DLD1 (cell line): ENCODE data around the gene TMEM74B.
"Not testable (repeated sequence)": the region's sequence is repeated elsewhere in the genome, so short reads cannot be mapped to it uniquely, and the experiment has no call there.

Experiments used
- in situ Hi-C: cut with HindIII; loops from 2 replicates; pipeline ENCODE4 v1.10.0; 2017; ENCODE audit warnings: low sequenced_read_pairs

The TMEM74B gene

DNA sequence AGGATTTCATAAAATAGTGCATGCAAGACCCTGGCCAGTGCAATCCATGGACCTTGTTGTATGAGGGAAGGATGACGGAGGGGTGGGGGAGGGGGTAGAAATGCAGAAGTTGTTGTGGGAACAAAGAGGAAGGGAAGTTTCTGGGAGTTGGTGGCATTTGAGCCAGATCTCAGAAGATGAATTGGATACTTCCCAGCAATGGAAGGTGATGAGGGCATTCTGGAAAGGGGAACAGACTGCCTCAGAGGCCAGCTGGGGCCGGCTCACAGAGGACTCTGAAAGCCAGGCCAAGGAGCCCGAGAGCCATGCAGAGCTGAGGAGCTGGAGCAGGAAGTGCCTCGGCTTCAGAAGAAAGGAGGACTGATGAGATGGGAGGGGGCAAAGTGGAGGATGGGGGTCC is 2.7 kb downstream of the TMEM74B start:
- in situ Hi-C loops: no loop called here

DNA sequence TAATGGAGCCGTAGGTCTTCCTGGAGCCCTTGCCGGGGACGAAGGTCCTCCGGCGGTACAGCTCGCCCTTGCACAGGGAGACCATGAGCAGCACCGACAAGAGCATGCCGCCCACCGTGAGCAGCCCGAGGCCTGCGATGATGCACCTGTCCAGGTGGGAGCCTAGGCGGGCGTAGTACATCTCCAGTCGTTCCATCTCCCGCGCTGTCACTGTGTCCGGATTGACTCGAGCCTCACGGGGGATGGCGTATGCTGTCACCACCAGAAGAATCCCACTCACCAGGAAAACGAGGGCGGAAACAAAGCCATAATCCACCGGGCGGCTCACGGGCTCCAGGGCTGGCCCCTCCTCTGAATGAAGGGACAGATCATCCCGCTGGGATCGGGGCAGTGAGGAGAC is 3.8 kb downstream of the TMEM74B start:
- in situ Hi-C loops: no loop called here

- in situ Hi-C loops: no loop called here
These were observed 6.2 kb downstream of the TMEM74B start for GRCh38 chr20:1178623-1179022.

DNA sequence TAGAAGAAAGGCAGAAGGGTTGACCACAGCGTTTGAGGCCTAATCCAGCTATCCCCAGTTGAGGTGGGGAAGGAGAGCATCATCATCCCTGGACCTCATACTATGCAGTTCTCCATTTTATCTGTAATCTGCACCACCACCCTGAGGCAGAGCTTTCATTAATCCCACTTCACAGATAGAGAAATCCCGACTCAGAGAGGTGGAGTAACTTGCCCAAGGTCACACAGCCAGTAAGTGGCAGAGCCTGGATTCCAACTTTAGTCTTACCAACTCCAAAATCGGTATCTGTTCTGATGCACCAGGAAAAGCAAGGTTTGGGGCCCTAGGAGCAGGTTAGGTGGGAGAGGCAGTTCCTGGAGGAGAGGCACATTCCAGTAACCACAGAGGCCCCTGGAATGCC is 6.7 kb downstream of the TMEM74B start:
- in situ Hi-C loops: no loop called here

GRCh38 chr20:1177680-1178079 is 7.1 kb downstream of the TMEM74B start:
- in situ Hi-C loops: no loop called here

- in situ Hi-C loops: no loop called here
These were observed 10.0 kb downstream of the TMEM74B start for GRCh38 chr20:1174787-1175186.

DNA sequence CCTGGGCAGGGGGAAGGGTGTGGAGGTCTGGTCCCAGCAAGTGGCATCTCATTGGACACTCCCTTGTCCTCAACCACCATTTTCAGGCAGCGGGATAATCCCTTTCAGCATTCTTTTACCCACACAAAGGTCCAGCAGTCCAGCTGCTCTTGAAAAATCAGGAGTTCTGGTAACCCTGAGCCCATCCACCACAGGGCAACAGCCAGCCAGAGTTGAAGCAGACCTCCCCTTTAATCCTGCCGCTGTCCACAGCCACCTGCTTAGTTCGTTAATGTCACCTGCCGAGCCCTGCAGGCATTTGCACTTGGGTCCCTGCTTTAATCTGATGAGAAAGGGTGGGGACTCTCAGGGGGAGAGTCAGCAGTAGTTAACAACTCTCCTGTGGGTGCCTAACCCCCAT is 11.1 kb downstream of the TMEM74B start:
- in situ Hi-C loops: no loop called here

DNA sequence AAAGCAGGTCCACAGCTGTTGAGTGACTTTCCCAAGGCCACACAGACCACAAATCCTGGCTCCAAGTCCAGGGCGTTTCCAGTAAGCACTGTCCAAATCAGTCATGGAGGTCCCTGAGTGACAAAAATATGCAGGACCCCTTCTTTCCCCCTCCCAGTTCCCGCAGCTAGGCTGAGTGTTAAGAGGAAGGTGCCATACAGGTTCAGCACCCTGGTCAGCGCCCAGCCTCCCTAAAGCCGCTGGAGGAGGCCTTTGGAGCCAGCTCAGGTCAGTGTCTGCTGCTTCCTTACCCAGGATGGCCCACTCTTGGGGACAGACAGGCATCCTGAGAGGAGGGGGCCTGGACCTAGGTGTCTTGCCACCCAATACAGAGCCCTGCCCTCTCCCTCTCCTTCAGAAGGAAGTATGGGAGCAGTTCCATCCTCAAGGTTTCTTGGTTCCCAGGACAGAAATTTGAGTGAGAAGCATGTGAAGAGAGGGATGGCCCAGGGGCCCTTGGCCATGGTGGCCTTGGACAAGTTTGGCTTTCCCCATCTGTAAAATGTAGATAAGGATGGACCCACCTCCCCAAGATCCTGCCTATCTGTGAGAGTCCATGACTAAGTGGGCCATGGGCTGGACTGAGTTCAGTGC is 13.2 kb downstream of the TMEM74B start:
- in situ Hi-C loops: no loop called here

DNA sequence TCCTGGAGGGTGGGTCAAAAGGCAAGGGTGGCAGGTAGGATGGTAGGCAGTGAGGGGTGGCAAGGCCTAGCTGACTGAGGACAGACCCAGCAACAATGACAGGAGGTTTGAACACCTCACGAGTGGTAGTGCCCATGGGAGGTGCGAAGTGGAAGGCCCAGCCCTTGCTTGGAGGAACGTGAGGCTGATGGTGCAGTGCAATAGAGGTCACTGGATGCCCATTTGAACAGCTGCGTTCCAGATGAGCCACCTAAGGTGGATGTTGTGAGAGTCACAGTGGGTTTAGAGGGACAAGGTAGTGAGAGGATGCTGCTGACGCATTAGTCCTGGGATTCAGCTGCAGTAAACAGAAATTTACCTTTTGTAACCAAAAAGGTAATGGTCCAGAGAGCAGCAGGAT is 15.6 kb downstream of the TMEM74B start:
- in situ Hi-C loops: no loop called here

GRCh38 chr20:1166948-1167720 is 17.6 kb downstream of the TMEM74B start:
- in situ Hi-C loops: no loop called here

GRCh38 chr20:1165941-1166340 is 18.8 kb downstream of the TMEM74B start:
- in situ Hi-C loops: no loop called here

GRCh38 chr20:1165521-1165920 is 19.3 kb downstream of the TMEM74B start:
- in situ Hi-C loops: no loop called here

GRCh38 chr20:1164871-1165270 is 19.9 kb downstream of the TMEM74B start:
- in situ Hi-C loops: no loop called here

GRCh38 chr20:1163653-1164052 is 21.1 kb downstream of the TMEM74B start:
- in situ Hi-C loops: no loop called here

- in situ Hi-C loops: no loop called here
These were observed 21.7 kb downstream of the TMEM74B start for GRCh38 chr20:1163105-1163504.

- in situ Hi-C loops: no loop called here
These were observed 23.8 kb downstream of the TMEM74B start for GRCh38 chr20:1160991-1161390.

GRCh38 chr20:1160496-1160895 is 24.3 kb downstream of the TMEM74B start:
- in situ Hi-C loops: no loop called here

DNA sequence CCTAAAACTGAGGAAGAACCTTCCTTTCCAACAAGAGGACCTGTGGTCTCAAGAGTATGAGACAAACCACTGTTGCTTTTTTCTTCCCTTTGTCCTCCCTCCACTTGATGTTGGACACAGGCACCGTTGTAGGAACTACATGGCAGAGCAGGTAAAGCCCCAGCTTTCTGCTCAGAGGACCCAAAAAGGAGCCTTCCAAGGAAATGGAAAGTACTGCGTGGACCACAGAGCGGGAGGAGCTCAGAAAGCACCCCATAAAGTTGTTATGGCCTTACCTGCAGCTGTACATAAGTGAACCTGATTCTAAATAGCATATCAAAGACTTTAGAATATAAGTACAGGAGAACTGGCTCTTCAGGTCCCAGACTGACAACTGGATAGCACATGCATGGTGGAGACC is 29.4 kb downstream of the TMEM74B start:
- in situ Hi-C loops: no loop called here

DNA sequence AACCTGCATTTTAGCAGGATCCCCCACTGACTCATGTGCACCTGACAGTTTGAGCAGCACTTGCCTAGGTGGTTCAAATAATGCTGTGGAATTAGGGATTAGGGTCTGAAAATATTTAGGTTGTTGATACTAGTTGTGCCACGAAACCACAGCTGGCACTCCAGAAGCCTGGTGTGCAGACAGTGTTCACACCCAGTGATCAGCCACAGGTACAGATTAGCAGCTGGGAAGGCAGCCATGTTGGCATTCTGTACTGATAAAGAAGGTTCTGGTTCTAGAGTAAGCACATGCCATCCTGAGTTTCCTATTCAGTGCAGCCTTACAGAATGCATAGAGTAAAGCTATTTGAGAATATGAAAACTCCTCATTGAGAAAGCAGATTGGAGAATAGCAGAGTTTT is 30.1 kb downstream of the TMEM74B start:
- in situ Hi-C loops: no loop called here

- in situ Hi-C loops: no loop called here
These were observed 30.6 kb downstream of the TMEM74B start for GRCh38 chr20:1154226-1154625.

DNA sequence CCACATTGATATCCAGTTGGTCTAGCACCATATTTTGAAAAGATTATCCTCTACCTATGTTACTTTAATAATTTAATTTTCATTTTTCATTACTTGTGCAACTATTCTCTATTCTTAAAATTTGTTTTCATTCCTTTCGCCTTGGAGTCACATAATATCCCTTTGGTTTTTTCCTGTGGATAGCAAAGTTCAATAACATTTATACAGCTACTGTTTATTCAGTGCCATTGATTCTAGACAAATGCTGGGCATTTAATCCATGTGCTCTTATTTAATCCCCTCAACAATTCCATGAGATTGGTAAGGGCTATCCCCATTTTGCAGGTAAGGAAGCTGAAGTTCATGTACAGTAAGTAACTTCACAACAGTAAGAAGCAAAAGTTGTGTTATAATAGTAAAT is 33.8 kb downstream of the TMEM74B start:
- in situ Hi-C loops: no loop called here

DNA sequence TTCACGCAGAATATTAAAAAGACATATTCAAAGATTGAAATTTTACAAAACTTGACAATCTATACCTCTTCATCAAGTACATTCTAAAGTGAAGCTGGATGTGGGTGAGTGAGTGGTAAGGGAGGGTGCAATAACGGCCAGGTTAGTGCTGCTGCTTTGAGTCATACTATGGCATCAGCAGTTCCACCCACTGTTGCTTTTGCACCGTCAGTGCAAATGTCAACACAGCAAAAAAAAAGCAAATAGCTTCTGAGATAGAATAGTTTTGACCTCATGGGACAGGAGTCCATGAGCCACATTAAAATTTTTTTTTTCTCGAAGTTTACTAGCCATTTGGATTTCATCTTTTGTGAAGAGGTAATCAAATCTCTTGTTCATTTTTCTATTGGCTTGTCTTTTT is 34.6 kb downstream of the TMEM74B start:
- in situ Hi-C loops: no loop called here

- in situ Hi-C loops: not testable (repeated sequence)
These were observed 35.0 kb downstream of the TMEM74B start for GRCh38 chr20:1149812-1150211.
